Pulmonary artery endothelial cell (primary cell): ENCODE measurements around the gene POLQ. TPM values are rescaled to one million over a fixed set of nuclear protein-coding genes. Genes with fewer than 3 reads are reported as not detected.
"Not testable (repeated sequence)": the region's sequence is repeated elsewhere in the genome, so short reads cannot be mapped to it uniquely, and the experiment has no call there.

Experiments used
- DNase-seq: peaks from one replicate; pipeline ENCODE4 v3.0.0-alpha.2; 2011; ENCODE audit warnings: low read depth, low spot score
- total RNA-seq: library from RNA; depleted of rRNA; stranded (reverse); fragments of >200 nt; gene quantifications from 2 replicates; pipeline ENCODE4 v1.2.3, GENCODE V29; 2014

The POLQ gene
- total RNA-seq, 1 donor from 2014 or later = 5.9 TPM

DNA sequence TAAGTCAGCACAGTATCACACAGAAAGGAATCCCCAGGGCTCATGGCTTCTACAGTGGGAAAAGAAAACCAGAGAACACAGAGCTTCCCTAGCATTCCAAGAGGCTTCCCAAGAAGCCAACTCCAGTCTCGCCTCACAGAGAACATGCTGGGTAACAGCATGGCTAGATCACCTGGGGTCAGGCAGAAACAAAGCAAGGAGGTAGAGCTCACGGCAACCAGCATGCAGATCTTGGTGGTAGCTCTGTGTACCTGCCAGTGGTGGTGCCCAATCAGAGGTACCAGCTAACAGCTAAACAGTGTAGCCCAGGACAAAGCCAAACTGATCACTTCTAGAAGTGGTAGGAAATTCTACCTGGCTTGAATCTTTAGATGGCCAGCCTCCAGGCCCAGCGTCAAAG lies 31.3 kb downstream of the POLQ start:
- no peak for DNase-seq

DNA sequence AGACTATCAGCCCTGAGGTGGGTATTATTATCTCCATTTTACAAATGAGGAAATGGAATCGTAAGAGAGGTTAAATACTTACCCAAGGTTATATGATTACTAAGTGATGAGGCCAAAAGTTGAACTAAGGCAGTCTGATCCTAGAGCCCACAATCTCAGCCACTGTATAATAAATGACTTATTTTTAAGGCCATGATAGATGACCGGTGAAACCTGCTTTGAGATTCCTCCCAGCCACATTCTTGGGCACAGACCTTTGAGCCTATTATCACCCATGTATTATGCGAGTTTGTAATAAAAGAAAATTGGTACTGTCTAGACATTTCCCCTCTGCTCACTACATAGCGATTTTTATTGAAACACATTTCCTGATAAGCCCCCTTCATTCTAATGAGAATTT lies 37.4 kb downstream of the POLQ start:
- no peak for DNase-seq

DNA sequence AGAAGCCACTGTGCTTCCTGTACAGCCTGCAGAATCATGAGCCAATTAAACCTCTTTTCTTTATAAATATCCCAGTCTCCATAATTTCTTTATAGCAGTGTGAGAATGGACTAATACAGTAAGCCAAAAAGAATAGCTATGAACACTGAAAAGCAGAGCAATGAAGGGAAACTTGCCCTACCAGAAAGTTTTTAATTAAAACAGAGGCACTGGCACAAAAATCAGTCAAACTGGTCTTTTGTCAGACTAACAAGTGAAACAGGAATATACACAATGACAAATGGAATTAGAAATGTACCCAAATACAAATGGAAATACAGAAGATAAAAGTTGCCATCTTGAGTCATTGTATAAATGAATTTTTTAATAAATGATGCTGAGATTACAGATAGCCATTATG lies 40.5 kb downstream of the POLQ start:
- DNase-seq = no peak

DNA sequence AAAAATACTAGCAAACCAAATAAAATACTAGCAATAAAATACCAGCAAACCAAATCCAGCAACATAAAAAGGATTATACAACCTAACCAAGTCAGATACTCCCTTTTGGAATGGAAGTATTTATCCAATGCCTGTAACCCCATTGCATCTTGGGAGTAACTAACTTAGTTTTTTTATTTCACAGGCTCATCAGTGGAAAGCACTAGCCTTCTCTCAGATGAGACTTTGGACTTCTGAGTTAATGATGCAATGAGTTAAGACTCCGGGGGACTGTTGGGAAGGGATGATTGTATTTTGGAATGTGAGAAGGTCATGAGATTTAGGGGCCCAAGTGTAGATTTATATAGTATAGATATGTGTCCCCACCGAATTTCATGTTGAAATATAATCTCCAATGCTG lies 41.2 kb downstream of the POLQ start:
- no peak for DNase-seq

DNA sequence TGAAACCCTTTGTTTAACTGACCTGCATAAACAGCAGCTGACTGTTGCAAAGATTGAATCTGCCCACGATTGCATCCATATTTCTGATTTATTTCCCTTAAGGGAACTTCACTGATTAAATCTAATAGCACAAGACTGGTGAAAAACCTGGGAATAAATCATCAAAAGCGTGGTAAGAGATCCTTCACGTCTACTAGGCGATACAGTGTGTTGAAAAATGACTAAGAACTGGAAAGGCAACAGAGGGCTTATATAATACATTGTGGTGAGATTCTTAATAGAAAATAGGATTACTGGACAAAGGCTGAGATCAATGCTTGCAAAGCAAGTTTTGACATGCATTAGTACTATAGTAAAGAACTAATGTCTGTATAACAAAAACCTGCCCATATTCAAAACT lies 49.0 kb downstream of the POLQ start:
- DNase-seq = no peak

DNA sequence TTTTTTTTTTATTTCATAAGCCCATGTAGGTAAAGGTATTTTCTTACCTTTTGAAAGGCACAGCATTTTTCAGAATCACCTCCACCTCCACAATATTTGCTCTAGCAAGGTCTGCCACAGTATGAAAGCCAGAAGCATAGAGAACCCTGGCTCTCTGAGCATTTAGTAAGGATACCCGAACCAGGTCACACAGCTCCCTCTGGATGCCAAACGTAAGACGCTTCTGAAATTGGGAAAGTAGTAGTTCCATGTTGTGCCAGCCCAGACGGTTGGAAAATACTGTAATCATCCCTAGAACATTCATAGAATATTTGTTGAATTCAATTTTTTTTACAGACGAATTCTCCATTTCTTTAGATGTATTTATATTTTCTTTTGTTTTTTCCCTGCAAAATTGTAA lies 52.4 kb downstream of the POLQ start:
- DNase-seq = no peak

DNA sequence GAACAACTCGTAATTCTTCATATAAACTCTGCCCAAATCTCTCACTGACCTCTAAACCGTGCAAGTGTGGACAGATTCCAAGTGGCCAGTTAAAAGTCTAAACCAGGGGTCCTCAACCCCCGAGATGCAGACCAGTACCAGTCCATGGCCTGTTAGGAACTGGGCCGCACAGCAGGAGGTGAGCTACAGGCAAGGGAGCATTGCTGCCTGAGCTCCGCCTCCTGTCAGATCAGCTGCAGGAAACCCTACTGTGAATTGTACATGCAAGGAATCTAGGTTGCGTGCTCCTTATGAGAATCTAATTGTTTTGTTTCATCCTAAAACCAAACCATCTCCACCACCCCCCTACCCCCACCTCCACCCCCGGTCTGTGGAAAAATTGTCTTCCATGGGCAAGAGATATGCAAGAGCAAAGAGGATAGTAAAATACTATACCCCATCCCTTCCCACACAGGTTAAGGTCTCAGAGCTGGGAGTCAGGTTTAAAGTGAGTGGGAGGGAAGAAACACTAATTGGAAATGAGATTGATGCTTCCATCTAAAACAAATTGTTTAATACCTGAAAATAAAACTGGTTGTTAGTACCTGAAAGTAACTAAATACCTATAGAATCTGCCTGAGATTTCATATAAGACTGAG lies 54.0 kb downstream of the POLQ start:
- no peak for DNase-seq

DNA sequence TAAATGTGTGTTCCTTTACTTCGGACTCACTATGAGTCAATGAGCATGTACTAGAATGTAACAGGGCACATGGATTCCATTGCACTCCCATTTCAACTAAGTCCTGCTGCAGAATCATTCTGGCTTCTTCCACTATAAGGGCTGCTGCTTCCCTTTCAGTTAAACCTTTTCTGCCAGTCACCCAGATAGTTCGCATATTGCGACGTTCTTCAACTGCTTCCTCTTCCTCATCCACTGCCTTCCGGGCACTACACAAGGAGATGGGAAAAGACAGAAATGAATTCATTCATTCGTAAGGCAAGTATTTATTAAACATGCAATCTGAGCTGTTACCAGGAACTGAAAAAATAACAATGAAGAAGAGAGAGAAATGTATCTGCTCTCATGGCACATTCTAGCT lies 55.6 kb downstream of the POLQ start:
- DNase-seq = no peak

DNA sequence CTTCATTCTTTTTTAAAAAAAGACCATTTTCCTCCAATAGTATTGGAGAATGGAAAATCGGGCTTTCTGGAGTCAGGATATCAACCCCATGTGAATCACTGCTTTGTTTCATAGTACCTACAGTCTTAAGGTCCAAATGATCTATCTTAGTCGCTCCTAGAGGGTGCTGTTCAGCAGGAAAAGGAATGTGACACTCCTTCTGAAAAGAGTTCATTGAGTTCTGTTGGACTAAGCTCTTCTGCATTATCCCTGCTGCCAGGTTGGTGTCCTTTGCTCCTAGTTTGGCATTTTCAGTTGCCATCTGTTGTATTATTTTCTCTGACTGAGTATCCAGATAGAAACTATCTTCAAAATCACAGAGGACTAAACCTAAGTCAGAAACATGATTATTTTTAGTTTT lies 57.2 kb downstream of the POLQ start:
- no peak for DNase-seq

DNA sequence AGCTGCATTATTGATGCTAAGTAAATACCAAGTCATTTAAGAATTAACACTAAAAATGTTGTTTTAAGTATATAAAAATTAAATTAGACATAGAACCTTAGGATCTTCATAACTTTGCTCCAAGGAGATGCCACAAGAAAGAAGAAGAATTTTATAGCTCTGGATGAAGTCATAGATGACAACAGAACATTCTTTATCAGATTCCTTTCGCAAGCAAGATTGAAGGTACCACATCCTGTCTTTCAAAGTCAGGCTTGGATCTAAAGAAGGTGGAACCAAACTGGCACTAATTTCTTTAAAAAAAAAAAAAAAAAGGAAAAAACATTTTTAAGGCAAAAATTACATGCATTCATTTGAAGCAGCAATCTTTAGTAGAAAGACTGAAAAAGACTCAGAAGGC lies 62.5 kb downstream of the POLQ start:
- DNase-seq = no peak

DNA sequence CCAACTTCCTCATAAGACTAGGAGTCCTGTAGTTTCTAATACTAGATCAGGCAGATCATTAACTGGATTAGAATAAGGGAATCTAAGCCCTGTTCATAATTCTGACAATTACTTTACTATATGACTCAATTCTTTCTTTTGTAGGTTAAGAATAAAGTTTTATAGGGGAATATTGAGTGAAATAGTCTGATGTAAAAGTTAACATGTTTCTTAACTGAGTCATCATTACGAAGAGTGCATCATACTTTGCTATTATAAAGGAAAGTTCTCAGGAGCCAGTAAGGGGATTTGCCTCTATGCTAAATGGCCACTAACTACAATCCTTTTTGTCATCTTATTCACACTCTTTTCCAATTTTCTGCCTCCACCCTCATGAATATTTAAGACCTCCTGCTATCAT lies 63.1 kb downstream of the POLQ start:
- peak; percentile 5 for DNase-seq

DNA sequence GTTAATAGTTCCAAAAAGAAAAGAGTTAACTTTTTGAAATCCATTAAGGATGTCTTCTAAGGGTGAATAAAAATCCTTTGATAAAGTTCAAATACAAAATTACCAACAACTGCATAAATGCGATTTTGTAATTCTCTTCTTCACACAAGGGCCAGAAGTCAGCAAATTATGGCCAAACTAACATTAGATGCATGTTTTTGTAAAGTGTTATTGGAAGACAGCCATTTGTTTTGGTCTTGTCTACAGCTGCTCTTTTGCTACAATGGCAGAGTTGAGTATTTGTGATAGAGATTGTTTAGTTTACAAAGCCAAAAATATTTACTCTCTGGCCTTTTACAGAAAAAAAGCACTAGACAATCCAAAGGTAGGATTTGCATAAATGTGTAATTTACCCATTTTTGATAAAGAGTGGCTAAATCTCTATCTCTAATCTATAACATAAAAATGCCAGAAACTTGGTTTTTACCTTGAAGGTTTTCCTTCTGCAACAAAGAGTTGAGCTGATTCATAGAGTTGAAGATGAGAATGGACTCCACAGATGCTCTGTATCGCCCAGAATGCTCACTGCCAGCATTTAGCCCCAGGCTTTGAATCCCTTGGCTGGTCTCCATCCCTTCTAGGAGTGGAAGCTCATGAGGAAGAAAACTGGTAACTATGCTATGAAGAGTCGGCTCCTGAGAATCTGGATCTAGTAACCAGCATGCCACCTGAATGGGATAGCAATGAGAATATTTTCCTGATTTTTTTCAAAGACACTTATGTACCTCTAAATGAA lies 64.5 kb downstream of the POLQ start:
- no peak for DNase-seq

DNA sequence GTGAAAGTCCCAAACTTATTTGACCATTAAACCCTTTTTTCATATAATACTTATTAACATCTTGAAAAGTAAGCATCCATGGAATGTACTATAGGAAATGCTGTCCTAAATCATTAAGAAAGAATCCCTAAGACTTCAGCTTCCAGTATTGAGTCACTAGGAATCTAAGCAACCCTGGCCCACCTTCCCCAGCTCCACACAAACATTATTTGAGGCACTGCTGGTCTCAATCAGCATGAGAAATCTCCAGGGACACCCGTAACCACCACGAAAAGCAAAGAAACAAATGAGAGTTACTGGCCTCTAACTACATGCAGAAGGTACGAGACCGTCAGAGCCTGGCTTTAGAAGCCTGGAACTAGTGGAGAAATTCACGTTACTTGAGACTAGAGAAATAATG lies 68.2 kb downstream of the POLQ start:
- no peak for DNase-seq

DNA sequence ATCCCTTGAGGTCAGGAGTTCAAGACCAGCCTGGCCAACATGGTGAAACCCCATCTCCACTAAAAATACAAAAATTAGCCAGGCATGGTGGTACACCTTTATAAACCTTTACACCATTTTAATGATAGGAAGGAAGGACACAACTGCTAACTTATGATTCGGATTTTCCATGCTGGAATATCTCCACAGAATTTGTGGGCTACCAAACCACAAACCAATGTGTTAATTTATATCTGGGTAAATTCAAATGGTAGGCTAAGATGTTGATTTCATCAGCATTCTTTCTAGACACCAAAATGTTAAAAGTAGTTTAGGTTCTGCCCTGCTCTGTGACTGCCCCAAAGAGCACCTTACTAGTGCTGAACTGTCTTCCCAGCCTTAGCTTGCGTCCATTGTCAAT lies 72.8 kb downstream of the POLQ start:
- DNase-seq = no peak

DNA sequence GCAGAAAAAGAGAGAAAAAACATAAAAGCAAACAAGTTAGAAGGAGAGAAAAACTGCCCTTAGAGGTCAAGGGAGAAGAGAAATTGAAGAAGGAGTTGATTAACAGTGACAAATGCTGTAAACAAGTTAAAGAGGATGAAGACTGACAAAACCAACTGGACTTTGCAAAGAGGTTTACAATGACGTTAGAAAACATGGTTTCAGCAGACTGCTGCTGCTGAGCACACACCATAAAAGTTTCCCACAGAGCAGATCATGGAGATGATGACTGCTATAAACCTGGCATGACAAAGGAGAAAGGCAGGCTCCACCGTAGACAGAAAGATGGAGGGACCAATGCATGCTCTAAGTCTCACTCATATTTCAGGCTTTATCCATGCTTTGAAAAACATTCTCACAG lies 78.7 kb downstream of the POLQ start:
- no peak for DNase-seq

DNA sequence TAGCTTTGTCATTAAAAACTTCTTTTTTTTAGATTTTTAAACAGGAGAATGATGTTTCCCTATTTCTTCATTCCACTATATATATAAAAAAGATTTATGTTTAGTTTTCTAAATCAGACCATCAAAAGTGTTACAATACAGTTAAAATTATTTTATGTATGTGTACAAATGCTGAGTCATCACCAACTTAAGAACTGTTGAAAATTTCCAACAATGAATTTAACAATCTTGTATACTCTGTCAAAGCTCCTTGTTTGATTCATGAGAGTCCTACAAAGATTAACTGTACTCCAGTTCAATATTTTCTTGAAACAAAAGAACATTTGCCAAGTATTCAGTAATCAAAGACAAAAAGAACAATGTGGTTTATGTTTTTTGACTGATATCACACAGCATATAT lies 82.0 kb downstream of the POLQ start:
- no peak for DNase-seq

DNA sequence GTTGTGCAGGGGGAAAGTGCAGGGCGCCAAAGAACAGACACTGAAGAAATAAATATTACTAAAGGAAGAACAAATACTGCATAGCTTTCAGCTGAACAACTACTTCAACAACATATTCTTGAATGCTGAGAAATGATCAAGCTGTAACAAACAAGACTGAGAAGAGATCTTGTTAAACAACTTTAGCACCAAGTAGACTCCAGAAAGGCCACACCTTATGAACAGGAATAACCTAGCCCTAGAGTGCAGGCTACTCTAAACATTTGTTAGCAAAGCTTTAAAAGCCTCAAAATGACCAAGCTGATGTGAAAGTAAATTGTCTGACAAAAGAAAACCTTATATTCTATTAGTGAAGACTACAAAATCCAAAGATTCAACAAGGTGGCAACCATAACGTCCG lies 83.2 kb downstream of the POLQ start:
- no peak for DNase-seq

DNA sequence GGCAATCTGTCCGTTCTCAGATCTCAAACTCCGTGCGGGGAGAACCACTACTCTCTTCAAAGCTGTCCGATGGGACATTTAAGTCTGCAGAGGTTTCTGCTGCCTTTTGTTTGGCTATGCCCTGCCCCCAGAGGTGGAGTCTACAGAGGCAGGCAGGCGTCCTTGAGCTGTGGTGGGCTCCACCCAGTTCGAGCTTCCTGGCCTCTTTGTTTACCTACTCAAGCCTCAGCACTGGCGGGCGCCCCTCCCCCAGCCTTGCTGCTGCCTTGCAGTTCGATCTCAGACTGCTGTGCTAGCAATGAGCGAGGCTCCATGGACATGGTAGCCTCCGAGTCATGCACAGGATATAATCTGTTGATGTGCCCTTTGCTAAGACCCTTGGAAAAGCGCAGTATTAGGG lies 94.0 kb downstream of the POLQ start:
- not testable (repeated sequence) for DNase-seq

DNA sequence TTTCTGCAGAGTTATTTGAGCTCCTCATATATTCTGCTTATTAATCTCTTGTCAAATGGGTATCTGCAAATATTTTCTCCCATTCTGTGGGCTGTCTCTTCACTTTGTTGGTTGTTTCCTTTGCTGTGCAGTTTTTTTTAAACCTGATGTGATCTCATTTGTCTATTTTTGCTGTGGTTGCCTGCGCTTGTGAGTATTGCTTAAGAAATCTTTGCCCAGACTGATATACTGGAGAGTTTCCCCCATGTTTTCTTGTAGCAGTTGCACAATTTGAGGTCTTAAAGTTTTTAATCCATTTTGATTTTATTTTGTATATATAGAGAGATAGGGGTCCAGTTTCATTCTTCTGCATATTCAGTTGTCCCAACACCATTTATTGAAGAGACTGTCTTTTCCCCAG lies 102.3 kb downstream of the POLQ start:
- DNase-seq = no peak

DNA sequence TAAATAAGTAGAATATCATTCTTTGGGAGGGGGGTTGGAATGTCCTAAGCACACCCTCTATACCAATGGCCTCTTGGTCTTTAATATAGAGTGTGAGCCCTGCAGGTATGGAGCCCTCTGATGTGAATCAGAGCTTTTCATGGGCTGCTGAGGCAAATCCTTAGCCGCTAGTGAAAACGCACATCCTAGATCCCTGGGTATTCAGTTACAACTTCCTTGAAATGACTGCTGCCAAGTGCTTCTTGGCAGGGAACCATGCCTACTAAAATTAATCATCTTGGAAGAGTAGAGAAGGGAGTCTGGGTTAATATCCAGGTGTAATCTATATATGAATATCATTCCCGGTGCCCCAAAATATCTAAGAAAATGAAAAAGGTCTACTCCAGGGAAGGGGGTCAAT lies 109.1 kb downstream of the POLQ start:
- DNase-seq = no peak

DNA sequence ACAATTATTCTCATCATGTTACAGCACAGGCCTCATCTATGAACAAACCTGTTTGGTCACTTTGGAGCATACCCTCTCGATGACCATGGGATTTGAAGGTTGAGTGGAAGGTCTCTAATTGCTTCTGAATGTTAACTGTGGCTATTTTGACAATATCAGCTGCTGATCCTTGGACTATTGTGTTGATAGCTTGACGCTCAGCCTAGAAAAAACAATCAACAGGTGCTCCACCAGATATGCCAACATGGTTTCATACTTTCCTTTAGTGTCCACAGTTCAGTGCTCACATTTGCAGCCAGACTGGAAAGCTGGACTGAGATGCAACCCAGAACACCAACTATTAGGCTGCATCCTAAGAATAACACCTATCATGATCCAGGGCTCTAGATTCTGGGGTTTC lies 109.7 kb downstream of the POLQ start:
- DNase-seq = no peak

DNA sequence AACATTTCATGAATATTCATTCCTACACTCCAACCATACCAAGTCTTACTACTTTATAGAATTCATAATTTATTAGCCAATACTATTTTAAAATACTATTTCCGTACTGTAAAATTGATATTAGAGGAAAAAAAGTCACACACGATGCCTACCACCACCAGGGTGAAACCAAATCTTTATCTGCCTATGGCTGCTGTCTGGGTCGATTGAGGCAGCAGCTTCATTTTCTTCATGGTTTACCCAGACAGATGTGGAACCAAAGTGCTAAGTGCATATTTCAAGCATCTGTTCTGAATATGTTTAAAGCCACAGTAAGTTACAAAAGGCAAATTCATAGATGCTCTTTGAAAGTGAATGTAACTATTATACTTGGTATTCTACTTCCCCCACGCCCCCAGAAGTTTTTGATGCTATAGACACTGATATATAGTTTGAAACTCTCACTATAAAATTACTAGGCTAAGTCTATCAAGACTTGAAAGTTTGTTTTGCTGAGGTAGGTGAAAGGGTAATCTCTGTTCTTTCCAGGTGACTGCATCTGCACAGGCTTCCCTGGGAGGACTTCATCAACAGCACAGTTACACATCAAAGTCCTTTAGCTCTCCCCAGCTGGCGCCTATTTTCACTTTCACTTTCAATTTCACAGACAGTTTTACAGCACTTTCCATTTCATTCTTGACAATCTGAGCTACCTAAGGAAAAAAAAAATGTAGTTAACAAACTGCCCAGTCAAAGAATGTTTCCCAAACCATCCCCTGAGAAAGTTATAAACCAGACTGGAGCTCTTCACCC lies 113.9 kb downstream of the POLQ start:
- DNase-seq = peak; percentile 5
